Mammary epithelial cell (primary cell): ENCODE data around the gene SLIT1.

Experiments
- CTCF ChIP-seq, 2 donors: IDR thresholded peaks in 1 of 2; conservative IDR thresholded peaks in 1 of 2; 2 replicates each; pipeline ENCODE4 v1.5.1; 2011 to 2012; ENCODE audit warnings: inconsistent platforms in 2 of 2, low read length in 2 of 2, mild to moderate bottlenecking in 2 of 2, control low read depth in 1 of 2, low read depth in 1 of 2; ENCODE audit not compliant: insufficient read depth in 1 of 2; ENCODE audit errors: extremely low read depth in 1 of 2
- EZH2 ChIP-seq: IDR thresholded peaks from 2 replicates; pipeline ENCODE4 v1.6.1; 2012; ENCODE audit warnings: low read length, inconsistent platforms, borderline replicate concordance

- no peak for TF ChIP-seq EZH2
- TF ChIP-seq CTCF (conservative IDR thresholded peaks at IDR 0.05 in 1 of 2, IDR thresholded peaks at IDR 0.05 in 1 of 2; ENCODE audit: extremely low read depth in 1 of 2, insufficient read depth in 1 of 2, low read depth in 1 of 2, low read length in 2 of 2): no peak
These were observed 35.1 kb downstream of the SLIT1 start for GRCh38 chr10:97150616-97151015.
